NCI-H82 treated with DMSO at 0.1 percent for 48 hours (cell line): ENCODE data around the gene SEL1L3.

Experiments used
- DNase-seq: peaks from one replicate; lab custom pipeline; 2025; ENCODE audit not compliant: unreplicated experiment; lab: John Stamatoyannopoulos, UW

The SEL1L3 gene

DNA sequence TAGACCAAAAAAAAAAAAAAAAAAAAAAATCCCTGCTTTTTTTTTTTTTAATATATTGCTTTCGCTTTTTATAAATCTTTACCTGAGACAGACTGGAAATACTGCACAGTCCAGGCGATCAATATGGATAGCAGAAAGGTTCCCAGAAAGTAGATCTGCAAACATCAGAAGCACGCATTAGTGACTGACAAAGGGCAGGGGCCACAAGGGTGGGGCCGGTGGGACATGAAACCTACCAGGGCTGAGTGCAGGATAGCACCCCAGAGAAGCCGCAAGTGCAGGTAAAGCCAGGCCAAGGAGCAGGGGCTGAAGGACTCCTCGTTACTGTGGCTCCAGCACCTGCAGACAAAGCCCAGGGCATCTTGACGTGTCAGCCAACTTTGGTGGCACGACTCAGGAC lies 105.3 kb downstream of the SEL1L3 start:
- DNase-seq = no peak

DNA sequence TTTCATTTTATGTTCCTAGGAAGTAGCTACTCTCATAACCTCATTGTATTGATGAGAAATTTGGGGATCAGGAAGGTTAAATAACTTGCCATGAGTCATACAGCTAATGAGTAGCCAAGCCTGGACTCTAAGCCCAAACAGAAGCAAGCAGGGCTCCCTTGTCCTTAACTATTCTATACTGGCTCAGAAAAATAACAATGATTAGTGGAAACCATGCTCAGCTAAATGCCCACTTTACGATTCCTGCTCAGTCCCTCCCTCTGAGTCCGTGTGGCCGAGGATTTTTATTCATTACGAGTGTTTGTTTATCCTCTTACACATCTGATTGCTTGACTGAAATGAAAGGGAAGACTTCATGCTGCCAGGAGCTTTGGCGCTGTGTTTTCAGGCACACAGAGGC lies 106.3 kb downstream of the SEL1L3 start:
- DNase-seq = no peak

DNA sequence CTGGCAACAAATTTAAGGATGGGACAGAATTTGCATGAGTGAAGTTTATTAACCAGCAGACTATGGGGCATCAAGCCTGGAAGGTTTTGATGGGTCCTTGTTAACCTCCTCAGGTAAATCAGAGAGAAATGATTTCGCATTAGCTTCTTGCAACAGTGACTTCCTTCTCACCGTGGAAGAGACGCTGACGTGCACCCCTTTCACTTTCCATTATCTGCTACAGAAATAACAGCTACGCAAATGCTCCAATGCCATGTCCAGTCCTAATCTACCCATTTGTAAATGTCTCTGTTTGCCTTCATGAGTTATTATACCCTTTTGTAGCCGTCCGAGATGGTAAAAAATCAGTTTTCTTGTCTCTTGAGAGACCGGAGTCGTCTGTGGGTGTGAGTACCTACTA lies 106.9 kb downstream of the SEL1L3 start:
- no peak for DNase-seq

DNA sequence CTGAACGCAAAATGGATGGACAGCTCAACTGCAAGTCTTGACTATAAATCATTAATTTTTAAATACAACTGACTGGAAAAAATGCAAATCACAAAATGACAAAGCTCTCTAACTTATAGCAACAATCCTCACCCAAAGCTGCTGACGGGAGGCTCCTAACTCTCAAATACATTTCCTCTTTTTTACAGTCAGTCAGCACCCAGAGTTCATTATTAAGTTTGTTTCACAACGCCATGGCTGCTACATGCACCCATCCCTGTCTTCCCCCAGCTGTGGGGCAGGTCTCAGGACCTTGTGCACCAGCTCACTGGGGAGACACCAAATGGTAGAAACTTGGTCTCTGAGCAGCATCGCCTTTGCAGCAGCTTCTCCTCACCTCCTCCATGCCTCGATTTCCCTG lies 109.5 kb downstream of the SEL1L3 start:
- no peak for DNase-seq

DNA sequence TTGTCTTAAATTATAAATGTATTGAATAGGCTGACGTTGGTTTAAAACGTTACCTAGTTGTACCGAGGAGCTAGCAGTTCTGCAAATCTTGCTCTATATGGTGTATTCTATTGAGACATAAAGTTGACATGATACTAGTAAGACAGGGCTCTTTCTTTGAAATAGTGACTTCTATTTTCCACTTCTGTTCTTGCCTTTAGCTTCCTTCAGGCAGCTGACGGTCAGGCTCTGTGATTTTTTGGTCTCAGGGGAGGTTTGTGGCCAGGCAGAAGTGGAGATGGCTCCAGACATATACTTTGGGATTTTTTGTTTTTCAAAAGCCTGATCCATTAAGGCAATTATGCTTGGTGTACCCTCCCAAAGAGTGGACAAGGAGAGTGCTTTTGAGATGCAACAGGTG lies 111.9 kb downstream of the SEL1L3 start:
- no peak for DNase-seq

DNA sequence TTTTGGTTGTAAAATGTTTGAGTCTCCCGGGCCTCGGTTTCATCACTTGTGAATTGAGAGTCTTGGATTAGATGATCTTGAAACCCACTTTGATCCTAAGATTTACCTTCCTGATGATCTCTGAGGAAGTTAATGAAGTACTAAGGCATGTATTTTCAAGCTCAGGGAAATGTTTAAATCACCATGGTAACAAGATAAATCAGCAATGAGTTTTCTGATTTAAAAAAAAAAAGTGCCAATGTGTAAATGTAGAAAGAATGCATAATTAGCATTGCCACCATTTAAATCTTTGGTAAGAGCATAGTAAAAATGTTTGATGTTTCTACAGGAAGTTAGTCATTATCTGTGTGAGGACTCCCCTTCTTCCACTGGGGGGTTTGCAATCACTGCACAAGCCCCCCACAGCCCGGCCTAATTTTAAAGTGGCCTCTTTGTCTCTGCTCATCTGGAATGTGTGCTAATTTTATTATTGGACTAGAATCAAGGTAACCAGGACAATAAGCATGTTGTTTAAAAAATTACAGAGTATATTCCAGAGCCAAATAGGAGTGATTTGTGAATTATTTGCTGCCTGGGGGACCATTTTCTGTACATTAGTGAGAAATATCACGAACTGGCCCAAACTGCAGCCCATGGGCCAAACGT lies 113.5 kb downstream of the SEL1L3 start:
- no peak for DNase-seq

DNA sequence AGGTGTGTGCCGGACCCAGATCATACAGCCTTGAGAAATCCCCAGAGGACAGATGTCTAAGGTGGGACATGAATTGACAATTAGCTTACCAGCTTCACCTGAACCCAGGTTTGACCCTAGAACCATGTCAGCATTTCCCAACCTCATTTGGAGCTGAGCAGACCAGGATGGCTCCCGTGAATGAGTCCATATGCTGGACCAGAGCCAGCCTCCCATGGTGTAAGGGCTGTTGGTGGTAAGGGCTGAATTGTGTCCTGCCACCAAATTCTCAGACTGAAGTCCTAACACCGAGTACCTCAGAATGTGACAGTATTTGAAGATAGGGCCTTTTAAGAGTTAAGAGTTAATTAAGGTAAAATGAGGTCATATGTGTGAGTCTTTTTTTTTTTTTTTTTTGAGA lies 118.8 kb downstream of the SEL1L3 start:
- DNase-seq = no peak

DNA sequence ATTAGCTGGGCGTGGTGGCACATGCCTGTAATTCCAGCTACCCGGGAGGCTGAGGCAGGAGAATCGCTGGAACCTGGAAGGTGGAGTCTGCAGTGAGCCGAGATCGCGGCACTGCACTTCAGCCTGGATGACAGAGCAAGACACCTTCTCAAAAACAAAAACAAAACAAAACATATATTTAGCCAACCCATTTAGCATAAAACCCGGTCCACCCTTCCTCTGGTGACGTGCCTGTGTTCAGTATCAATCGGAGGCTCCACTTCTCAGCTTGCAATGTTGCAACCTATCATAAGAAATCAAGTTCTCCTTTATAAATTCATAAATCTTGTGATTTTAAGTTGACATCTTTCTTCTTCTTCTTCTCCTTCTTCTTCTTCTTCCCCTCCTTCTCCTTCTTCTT lies 133.2 kb downstream of the SEL1L3 start:
- DNase-seq = no peak

DNA sequence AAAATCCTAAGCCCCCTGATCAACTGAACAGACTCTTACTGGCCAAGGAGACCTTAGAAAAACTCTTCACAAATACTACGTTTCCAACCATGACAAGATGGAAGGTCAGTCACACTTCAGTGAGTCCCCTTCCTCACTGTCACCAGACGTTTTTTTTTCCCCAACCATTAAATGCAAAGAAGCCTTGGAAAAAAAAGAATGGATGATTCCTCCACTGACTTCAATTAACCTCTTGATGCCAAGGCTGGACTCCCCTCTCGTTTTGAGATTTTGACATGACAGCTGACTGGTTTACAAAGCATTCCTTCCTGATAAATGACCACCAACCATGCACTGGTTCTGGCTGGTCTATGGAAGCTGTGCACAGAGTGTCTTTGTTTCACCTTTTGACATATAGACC lies 133.9 kb downstream of the SEL1L3 start:
- DNase-seq = no peak

DNA sequence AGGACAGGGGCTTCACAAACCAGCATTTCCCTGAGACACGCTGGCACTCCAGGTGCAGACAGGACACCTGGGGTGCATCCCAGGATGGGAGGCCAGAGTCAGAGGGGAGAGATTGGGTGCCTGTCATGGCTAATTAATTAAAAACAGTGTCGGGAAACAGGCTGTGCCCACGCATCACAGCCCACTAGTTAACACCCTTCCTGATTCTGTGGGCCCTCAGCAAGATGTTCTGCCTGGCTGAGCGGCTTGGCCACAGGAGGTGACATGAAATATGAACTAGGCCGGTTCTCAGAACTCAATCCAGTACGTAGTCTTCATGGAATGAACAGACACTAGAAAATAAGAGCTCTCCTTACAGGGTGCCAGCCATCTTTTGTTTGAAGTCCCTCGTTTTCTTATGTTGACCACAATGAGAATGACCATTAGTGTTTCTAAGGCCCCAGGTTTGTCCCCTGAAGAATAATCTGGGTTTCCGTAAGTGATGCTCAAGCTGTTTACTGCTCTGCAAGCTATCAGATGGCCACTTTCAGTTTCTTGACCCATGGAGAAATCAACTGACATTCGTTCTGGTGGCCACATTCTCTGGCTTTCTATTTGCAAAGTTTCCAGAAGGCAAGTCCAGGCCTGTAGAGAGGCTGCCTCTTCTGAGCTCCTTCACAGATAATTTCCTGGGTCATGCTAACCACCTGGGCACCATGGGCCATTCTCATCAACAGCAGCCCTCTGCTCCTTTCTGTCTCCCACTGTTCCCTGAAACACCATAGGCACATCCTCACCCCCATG lies 134.9 kb downstream of the SEL1L3 start:
- DNase-seq = no peak

DNA sequence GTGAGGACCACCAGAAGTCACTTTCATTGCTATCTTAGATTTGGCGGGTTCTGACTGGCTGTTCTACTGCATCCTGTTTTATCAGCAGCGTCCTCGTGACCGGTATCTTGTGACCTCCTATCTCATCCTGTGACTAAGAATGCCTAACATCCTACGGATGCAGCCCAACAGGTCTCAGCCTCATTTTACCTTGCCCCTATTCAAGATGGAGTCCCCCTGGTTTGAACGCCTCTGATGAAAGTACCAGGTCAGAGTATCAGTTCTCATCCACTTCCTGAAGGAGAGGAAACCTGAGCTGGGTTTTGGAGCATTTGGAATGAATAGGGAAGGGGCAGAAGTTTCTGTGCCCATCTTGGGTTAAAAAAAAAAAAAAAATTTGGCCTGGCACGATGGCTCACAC lies 136.9 kb downstream of the SEL1L3 start:
- DNase-seq = no peak

DNA sequence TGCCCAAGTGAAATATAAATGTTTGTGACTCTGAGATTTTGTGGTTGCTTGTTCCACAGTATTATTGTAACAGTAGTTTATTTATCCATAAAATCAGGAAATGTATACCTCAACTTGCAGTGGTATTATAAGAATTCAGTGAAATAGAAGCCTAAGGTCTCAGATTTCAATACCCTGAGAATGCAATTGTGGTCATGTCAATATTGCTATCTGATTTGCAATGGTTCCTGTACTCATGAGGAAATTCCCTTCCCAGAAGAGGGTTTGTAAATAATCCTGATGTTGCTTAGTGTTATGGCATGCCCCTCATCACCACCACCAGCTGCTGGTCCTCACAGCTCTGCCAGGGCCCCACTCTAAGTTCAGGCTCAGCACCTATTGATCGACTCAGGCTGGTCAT lies 139.4 kb downstream of the SEL1L3 start:
- DNase-seq = no peak

DNA sequence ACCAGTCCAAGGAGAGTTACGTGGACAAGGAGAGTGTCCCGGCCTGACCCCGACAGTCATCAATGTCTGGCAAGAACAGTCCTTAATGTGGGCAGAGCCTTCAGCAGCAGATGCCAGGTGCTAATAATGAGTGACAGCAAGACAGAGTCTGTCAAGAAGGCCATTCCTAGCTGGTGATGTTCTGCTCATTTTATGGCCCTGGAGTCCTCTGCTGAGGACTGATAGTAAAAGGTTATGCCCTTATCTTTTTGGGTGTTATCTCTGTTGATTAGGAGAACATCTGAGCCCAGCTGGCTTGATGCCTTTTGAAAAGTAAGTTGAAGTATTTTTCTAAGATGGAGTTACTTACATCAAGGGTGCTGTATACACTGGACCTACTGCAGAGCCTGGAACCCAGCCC lies 139.8 kb downstream of the SEL1L3 start:
- DNase-seq = no peak

DNA sequence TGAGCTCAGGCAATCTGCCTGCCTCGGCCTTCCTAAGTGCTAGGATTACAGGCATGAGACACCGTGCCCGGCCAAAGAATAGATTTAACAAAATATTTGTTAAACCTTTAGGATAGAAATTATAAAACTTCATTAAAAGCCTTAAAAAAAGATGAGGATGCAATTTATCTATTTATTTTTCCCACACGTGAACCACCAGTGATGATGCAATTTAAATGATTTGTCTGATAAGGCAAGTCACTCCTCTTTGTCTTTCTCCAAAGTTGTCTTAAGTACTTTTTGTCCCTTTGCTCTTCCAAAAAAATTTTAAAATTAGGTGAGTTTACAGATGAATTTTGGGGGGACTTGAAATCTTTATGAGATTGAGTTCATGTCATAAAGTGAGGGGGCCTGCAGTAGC lies 149.0 kb downstream of the SEL1L3 start:
- DNase-seq = no peak

DNA sequence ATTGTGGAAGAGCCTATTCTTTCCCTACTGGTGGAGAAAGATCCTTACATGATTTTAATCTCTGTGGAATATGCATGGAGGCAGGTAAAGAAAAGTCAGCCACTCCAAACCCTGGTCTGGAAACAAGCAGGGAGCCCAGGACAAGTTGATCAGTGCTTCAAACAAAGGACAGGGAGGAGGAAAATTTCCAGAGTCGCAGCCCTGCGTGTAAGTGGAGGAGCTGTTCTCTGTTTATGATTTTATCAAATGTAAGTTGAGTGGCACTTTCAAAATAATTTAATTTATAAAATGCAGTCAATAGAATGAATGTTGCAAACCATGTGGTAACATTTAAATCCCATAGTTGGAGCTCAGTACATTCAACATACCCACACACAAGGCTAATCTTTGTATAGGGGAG lies 150.2 kb downstream of the SEL1L3 start:
- no peak for DNase-seq

DNA sequence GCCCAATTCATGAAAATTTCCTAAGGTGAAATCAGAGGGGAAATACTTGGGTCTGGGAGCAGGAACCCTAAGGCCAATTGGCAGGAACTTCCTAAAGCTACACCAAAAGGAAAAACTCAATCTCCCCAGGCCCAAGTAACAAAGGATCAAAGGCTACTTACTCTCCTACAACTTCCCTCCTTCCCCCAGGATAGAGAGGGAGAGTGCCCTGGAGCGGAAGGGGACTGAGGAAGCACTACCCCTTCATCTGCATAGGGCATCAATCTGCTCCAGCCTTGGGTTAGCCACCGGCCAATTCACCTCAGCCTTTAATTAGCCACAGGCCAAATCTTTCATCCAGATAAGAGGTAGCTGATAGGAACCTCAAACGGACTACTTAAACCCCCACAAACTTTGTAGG lies 152.2 kb downstream of the SEL1L3 start:
- DNase-seq = no peak

DNA sequence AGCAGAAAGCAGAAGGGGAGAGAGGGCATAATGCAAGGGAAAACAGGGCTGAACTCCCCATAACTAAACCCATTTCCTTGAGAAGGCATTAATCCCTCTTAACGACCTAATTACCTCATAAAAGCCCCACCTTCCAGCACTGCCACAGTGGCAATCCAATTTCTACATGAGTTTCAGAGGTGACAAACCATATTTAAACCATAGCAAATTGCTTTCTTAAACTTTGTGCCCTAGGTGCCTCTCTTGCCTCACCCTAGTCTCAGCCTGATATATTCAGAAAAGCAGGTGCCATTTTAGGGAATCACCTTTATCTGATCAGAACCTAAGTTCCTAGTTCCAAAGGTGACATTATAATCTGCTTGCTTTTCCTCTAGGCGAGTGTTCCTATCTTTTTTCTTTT lies 158.3 kb downstream of the SEL1L3 start:
- DNase-seq = no peak

DNA sequence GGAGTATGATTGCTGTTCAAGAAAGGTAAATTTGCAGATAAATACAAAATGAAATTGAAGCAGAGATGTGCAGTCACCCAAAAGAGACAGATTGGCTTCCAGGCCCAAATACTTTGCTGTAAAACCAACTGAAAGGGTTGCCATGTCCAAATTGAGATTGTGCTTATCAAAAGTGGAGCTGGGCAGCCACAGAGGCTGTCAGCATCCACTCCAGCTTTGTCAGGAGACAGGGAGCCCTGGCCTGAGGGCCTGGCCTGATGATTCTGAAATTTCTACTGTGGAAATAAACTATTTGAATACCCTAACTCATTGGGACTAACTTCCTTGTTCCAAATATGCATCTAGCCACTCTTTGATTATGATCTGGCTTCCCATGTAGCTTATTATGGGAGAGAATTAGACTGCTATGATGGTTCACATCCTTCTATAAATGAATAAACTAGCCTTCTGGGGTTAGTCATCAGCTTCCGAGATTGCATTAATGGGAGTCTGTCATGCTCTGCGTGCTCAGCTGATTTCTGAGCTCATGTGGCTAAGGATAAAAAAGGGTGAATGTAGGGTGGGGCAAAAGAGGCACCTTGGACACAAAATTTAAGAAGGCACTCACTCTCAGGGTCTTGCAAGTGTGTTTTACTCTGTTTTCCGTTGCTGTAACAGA lies 158.9 kb downstream of the SEL1L3 start:
- no peak for DNase-seq

DNA sequence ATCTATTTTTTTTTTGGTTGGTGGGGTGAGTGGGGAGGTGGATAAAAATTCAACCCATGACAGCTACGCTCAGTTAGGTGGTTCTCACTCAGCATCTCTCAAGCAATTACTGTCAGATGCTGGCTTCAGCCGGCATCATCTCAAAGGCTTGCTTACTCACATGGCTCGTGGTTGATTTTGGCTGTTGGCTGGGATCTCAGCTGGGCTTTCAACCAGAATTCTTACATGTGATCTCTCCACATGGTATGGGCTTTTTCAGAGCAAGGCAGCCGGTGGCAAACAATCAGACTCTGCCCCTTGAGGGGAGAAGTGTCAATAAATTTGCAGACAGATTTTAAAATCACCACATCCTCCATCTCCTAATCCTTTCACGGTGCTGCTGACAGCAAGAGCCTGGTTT lies 159.9 kb downstream of the SEL1L3 start:
- no peak for DNase-seq

DNA sequence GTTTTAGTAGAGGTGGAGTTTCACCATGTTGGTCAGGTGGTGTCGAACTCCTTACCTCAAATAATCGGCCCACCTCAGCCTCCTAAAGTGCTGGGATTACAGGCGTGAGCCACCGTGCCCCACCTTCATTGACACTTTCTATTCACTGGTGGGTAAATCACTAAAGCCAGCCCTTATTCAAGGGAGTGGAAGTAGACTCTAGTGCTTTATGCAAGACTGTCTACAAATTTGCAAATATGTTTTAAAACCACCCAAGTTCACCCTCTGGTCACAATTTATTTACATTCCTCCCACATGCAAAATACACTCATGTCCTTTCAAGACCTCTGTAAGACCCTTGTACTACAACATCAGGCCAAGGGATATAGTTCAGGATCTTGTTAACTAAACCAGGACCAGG lies 162.1 kb downstream of the SEL1L3 start:
- DNase-seq = no peak

DNA sequence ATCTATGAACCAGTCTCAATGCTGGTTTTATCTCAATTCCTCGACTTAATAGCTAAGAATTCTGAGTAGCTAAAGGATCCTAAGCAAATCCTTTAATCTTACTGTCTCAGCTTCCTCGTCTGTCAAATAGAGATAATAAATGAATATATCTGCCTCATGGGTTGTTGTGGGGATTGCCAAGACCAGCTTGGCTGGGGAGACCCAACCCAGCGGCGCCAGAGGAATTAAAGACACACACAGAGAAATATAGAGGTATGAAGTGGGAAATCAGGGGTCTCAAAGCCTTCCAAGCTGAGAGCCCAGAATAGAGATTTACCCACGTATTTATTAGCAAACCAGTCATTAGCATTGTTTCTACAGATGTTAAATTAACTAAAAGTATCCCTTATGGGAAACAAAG lies 165.3 kb downstream of the SEL1L3 start:
- peak; percentile 31 for DNase-seq
